Colon (tissue), 2 donors: ENCODE results near the gene LIAS.
A peak's percentile ranks its signal among the peaks of the same experiment; 100 is the strongest.
"Not testable (repeated sequence)": the region's sequence is repeated elsewhere in the genome, so short reads cannot be mapped to it uniquely, and the experiment has no call there.

Experiments
- FAIRE-seq: peaks from 2 replicates; lab custom pipeline; 2012; peaks lifted over from hg19 to GRCh38; lab: Jason Lieb, UNC
- donor health status: control.
- donor health status: control.

LIAS gene

DNA sequence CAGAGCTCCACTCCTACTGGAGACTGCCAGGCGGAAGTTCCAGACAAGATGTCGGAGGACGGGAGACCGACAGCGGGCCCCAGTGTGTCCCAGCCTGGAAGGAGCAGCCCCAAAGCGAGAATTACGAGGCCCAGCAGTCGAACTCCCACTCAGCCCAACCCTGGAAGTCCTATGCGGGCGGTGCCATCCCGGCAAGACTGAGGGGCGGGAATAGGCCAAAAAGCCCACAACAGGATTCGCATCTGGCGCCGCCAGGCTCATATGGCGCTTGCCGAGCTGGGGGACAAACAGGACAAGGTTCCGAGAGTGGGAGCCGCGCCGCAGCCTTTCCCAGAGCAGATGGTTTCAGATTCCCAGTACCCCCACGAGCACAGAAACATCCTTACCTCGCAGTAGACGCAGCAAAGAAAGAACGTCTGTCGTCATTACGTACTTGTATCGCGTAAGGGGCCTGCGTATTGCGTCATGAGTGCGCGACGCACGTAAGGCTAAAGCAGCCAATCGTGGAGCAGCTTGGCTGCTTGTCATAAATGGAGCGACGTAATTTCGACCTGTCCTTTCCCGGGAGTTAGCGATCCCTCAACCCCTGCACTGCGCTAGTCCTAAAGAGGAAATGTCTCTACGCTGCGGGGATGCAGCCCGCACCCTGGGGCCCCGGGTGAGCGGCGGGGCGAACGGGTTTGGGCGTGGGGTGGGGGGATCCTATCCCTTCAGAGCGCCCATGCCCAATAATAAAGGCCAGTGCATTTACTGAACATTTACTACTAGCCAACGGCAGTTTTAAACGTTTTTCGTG lies at the start of gene LIAS, which contains the start of gene RPL9:
LIAS (plus strand) TSS at position 552 of the 796 bp plus-strand sequence; CDS start at position 614, 62 bp downstream.
RPL9 (minus strand) TSS at position 418 of the 796 bp plus-strand sequence. CDS start 483 bp downstream, outside the sequence.
- peak; percentile 28 for FAIRE-seq

DNA sequence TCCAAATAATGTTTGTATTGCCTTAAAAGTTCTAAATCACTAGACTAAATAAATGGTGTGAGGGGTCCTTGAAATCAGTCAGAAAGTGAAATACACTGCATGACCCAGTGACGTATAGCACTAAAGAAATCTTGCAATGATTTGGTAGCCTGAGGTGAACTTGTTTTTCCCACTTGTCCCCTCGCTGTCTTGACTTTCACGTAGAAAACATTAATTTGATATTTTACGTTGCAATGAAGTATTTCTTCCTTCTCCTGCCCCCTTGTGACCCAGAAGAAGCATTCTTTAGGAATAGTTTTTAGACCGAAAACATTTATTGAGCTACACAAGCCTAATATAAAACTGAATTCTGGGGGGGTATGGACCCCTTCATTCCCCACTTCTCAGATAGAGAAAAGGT lies 48.4 kb upstream of the LIAS start:
- FAIRE-seq, result no peak

DNA sequence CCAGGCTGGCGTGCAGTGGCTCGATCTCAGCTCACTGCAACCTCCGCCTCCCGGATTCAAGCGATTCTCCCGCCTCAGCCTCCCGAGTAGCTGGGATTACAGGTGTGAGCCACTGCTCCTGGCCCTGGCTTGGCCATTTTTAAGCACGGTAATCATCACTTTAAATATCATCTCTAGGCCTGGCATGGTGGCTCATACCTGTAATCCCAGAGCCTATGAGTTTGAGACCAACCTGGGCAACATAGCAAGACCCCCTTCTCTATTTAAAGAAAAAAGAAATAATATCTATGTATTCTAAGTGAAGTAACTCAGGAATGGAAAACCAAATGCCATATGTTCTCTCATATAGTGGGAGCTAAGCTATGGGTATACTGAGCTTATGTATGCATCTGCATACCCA lies 47.3 kb upstream of the LIAS start:
- not testable (repeated sequence) for FAIRE-seq

DNA sequence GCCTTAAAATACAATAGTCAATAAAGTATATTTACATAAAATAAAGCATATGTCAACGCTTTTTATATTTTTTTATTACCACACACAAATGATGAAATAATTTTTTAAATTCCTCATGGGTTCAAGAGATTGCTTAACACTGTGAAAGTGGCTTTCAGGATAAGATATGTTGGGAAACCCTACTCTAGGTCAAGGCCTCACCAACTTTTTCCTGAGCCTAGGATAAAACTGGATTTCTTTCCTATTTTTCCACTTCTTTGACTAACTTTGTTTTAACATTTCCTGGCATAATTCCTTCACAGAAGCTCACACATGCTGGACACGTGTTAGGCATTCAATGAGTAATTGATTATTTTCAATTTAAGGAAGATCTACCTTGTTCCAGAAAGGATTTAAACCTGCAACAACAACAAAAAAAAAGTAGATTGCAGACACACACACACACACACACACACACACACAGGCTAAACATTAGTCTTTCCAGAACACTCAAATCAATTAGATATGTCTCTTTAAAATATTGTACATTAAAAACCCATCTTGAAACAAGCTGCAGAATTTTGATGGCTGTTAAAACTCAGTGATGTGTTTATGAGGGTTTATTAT lies 43.1 kb upstream of the LIAS start:
- FAIRE-seq, result no peak

DNA sequence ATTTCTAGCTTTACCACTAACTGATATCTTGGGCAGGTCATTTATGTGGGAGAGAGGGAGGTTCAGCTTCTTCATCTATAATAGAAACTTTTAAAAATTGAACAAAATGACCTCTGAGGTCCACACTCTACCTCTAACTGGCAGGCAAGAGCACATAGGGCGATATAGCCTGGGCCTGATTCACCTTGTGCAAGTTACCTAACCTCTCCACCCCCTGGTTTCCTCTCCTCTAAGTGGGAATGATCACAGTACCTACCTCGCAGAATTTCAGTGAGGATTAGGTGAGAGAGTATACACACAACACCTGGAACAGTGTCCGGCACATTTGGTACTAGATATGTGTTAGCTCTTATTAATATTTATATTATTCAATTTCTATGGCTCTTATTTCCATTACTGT lies 36.6 kb upstream of the LIAS start:
- FAIRE-seq, result no peak

DNA sequence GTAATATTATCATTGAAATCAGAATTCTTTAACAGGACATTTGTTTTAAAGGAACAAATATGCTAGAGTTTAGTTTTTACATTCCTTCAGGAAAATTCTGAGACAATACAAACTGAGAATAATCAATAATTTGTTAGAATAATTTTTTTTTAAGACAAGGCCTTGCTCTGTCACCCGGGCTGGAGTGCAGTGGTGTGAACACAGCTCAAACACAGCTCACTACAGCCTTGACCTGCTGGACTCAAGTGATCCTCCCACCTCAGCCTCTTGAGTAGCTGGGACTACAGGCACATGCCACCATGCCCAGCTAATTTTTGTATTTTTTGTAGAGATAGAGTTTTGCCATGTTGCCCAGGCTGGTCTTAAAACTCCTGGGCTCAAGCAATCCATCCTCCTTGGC lies 33.6 kb upstream of the LIAS start:
- FAIRE-seq, result not testable (repeated sequence)

DNA sequence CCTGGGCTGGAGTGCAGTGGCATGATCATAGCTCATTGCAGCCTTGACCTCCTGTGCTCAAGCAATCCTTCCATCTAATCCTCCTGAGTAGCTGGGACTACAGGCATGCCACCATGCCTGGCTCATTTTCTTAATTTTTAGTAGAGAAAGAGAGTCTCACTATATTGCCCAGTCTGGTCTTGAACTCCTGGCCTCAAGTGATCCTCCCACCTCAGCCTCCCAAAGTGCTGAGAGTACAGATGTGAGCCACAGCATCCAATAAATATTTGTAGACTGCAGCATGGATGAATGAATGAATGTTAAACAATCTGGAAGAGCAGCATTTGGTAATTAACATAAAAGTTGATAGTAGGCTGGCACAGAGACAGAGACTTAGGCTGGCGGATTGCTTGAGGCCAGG lies 32.1 kb upstream of the LIAS start:
- no peak for FAIRE-seq

DNA sequence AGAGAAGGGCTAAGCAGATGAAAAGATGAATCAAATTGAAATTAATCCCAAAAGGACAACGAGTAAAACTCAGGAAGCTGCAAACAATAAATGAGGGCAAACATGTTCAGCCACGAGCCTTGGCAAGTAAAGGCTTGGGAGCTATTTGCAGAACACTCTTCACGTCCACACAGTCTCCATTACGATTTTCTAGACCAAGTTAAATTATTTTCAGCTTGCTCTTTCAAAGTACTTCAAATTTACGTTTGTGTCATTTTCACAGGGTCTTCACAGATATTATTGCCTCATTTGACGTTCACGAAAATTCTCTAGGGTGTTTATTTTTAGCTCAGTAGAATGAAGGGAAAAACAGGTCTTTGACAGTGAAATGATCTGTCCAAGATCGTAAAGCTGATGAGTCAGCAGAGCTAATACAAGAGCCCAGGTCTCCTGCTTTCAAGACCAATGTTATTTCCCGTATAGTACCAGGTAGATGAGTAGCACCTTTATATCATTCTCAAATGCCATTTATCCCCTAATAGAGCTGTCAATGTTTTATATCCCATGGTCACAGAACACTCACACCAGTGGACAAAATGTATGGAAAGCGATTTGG lies 31.2 kb upstream of the LIAS start:
- no peak for FAIRE-seq

DNA sequence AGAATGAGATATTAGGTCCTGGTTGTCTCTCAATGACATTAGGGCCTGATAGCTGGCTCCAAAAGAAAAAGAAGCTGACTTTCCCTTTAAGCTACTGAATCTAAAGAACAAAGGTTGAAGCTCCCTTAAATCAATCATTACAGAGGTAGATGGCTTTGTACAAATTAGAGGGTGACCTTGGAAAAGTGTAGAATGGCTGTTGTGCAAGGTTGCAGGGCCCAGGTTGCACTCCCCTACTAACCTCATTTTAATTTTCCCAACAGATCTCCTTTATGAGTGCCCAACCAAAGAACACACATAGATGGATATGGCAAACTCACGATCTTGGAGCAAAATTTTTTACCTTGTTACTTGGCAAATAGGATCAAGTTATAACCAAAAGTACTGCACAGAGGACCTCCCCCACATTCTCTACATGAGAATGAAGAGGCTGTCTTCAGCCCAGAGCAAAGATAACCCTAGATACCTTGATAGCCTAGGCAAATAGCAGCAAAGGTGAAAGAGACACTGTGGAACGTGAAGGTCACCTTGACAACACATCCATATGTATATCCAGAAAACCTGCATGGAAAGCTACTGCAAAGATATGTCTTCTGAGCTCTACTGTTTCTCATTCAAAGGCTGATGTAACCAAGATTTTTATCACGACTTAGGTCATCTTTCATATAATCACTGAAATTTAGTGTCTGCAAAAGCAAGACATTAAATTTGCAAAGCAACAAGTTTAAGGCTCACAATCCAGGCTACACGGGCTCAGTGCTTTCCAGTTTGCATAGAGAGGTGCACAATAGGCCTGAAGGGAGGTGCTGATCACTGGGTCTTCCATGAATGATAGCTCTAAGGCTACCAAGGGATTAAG lies 29.2 kb upstream of the LIAS start:
- FAIRE-seq, result no peak

DNA sequence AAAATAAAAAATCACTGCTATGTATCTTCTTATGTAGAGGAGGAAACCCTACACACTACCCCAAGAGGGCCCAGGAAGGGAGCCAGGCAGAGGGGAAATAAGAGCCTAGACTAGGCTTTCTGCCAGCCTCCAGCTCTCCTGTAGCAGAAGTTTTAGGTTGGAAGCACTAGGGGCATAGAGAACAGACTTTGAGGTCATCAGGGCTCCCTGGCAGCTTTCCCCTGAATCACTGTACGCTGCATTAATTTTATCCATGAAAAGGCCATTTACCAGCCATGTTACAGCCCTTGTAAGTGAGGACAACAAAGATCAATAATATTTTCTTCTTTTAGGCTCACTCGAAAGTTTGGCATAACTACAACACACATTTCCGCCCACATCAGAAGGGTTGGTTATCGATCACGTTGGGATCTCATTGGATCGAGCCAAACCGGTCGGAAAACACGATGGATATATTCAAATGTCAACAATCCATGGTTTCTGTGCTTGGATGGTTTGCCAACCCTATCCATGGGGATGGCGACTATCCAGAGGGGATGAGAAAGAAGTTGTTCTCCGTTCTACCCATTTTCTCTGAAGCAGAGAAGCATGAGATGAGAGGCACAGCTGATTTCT lies 24.9 kb upstream of the LIAS start:
- no peak for FAIRE-seq

DNA sequence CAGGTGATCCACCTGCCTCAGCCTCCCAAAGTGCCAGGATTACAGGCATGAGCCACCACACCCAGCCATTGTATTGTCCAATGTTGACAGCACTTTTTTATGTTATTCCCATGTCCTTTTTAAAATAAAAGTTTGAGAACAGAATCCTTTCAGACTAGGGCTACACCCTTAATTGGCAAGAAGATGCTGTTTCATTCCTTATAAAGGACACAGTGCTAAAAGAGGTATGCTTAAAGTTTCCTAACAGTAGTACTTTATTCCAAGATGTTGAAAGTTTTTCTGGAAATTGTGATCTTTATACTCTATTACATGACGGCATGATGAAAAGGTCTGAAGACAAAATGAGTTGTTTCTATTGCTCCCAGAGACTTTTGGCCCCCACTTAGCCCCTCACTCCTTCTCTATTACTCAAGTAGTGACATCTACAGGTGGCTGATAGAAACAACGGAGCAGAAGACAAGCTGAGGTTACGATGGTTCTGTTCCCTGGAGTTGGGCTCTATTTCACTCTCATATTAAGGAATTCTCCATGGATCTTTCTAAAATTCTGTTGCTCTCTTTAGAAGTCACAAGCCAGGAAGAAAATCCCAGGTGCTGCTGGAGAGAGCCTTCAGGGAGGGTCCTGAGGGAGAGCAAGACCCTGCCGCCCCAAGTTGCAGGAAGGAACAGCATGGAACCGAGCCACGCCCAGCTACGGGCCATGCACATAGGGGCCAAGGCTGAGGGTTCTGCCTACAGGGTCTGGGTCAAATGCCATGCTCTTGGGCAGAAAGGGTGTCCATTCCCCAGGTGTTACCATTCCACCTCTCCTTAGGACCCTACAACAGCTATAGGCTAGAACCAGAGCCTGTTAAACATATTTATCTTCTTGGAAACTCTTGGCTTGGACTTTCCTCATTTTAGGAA lies 22.9 kb upstream of the LIAS start:
- FAIRE-seq, result no peak

DNA sequence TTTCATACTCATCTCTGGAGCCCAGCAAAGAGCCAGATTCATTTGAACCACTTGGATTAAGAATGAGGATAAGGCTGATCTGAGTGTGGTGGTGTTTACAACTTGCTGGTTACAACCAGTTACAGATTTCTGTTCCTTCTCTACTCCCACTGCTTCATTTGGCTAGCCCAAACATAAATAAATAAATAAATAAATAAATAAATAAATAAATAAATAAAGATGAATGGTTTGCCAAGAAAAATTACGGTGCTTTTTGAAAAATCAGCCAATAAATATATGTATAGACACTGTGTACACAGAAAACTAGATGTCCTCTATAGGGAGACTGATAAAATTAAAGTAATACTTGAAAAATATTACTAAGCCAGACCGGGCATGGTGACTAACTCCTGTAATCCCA lies 17.3 kb upstream of the LIAS start:
- no peak for FAIRE-seq

DNA sequence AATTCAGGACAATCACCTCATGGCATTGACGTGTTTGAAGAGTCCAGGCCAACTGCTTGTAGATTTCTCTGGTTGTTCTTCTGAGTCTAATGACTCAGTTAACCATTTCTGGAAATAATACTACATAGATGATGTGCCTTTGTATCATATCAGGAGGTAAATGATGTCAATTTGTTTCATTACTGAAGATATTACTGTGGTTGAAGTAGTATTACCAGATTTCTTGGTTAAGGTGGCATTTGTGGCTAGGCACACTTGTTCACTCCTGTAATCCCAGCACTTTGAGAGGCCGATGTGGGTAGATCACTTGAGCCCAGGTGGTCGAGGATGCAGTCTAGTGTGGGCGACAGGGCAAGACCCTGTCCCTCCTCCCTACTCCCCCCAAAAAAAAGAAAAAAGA lies 15.9 kb upstream of the LIAS start:
- no peak for FAIRE-seq

DNA sequence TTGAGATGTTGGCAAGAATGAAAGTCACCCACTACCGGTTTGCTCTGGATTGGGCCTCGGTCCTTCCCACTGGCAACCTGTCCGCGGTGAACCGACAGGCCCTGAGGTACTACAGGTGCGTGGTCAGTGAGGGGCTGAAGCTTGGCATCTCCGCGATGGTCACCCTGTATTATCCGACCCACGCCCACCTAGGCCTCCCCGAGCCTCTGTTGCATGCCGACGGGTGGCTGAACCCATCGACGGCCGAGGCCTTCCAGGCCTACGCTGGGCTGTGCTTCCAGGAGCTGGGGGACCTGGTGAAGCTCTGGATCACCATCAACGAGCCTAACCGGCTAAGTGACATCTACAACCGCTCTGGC lies 12.4 kb upstream of the LIAS start:
- FAIRE-seq, result no peak

DNA sequence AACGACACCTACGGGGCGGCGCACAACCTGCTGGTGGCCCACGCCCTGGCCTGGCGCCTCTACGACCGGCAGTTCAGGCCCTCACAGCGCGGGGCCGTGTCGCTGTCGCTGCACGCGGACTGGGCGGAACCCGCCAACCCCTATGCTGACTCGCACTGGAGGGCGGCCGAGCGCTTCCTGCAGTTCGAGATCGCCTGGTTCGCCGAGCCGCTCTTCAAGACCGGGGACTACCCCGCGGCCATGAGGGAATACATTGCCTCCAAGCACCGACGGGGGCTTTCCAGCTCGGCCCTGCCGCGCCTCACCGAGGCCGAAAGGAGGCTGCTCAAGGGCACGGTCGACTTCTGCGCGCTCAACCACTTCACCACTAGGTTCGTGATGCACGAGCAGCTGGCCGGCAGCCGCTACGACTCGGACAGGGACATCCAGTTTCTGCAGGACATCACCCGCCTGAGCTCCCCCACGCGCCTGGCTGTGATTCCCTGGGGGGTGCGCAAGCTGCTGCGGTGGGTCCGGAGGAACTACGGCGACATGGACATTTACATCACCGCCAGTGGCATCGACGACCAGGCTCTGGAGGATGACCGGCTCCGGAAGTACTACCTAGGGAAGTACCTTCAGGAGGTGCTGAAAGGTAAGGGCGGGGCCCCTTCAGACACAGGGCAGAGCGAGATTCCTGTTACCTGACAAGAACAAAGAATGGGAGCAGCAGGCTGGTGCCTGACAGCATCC lies 11.8 kb upstream of the LIAS start:
- FAIRE-seq, result no peak

DNA sequence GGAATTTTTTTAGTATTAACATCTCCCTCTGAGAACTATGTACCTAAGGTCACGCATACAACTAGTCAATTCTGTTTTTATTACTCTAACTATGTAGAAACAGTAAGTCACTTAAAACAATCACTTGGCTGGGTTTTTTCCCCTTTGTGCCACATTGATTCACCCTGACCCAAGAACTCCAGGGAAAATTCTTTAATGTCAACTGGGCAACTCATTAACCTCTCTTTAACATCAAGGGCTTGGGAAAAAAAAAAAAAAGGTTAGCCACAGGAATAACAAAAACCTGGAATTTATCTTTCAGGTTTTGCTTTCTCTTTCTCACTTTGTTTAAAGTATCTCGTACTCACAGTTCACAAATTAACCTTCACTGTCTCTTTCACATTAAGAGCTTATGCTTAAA lies 8.2 kb upstream of the LIAS start:
- no peak for FAIRE-seq

DNA sequence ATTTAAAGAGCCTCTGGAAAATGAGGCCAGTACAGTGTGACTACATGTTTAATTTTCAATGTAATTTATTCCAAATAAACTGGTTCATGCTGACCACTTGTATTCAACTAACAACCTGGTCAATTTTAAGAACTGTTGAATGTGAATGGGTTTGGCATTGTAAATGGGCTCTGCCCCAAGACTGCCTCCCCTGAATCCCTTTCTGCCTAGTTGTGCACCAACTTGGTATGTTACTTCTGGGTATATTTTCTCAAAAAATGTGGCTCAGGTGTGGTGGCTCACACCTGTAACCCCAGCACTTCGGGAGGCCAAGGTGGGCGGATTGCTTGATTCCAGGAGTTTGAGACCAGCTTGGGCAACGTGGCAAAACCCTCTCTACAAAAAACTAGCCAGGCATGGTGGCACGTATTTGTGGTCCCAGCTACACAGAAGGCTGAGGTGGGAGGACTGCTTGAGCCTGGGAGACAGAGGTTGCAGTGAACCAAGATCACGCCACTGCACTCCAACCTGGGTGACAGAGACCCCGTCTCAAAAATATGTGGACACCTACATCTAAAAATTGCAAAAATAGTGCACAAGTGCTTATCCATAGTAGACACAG lies 7.3 kb upstream of the LIAS start:
- FAIRE-seq, result no peak

DNA sequence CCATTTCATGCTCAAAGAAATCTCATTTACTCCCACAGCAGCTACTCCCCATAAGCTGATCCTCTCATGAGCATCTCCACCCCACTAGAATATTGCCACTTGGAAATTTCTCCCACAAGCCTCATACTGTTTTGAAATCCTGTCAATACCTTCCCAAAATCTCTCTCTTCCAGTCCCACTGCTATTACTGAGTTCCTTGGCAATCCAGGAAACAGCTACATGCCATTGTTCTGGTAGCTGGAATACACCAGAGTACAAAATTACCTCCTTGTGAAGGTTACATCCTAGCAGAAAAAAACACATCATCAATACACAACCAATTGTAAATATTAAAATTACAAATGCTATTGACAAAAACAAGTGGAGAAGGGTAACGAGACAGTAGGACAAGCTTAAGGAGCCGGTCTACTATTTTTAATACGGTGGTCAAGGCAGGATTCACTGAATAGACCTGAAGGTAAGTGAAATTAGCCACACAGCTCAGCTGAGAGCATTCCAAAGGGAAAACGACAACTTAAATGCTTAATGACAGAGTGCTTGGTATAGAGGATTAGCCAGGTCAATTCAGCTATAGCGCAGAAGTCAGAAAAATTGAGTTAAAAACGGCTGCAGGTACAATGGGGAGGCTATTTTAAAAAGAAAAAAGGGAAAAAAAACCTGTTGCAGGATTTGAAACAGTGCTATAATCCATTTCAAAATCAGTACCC lies 6.5 kb upstream of the LIAS start:
- no peak for FAIRE-seq
